Measurements from ENCODE around the gene PTRH1. TPM values are rescaled to one million over a fixed set of nuclear protein-coding genes. Genes with fewer than 3 reads are reported as not detected.
A peak's percentile ranks its signal among the peaks of the same experiment; 100 is the strongest.

Gene PTRH1
- total and polyA plus RNA-seq, 5 experiments from 2014 or later, result 8.8 to 37.7 (median 26.2) TPM

GRCh38 chr9:127716412-127716811 is 949 bp upstream of the PTRH1 start:
- Mint-ChIP-seq H3K9me3 (no peaks in the 10 kb centered on the region), H3K27ac (peak overlapping the region; percentile 95 to 99 (median 98)), H3K4me1 (peaks cover 19 to 52% (median 41%) of the 10 kb centered on the region in 4 donors), H3K27me3 (no peaks in the 10 kb centered on the region), H3K36me3 (no peaks in the 10 kb centered on the region), H3K4me3 (peak overlapping the region; percentile 90 to 100 (median 99))
- POLR2A ChIA-PET, result interaction anchor here (1.1 to 3.3 kb wide), 5 partner anchors 17 to 182 kb away, joined by 4 to 19 read pairs (median 6); partner anchors contain the start of gene TOR2A
- DNase-seq (no peak), ATAC-seq (no peak)

DNA sequence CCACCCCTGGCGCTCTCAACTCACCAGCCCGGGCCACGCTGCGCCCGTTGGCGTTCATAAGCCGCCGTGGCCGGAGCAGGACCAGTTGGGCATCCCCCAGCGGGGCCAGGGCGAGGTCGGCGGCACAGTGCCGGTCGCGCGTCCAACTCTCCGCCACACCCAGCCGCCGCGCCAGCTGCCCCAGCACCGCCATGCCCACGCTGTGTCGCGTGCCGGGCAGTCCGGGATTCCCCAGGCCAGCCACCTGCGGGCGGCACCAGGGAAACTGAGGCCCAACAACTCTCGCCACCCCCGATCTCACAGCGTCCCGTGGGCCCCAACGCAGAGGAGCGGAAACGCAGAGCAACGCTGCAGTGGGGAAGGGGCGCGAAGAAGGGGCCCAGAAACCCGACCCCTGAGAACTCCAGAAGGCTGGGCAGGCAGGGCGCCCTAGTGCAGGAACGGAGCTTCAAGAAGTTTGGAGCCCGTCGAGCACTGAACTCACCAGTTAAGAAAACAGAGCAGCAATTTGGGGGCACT is 453 bp downstream of the PTRH1 start:
- H3K4me3 Mint-ChIP-seq, result peak overlapping the region; percentile 90 to 100 (median 99)
- peaks cover 19 to 53% (median 42%) of the 10 kb centered on the region in 4 donors for H3K4me1 Mint-ChIP-seq
- no peaks in the 10 kb centered on the region for H3K36me3 Mint-ChIP-seq
- no peak for DNase-seq
- H3K27ac Mint-ChIP-seq, result peak overlapping the region; percentile 95 to 99 (median 98)
- H3K9me3 Mint-ChIP-seq, result no peaks in the 10 kb centered on the region
- POLR2A ChIA-PET, result interaction anchor here (0.6 to 3.3 kb wide), 9 partner anchors 8 to 183 kb away, joined by 3 to 19 read pairs (median 4); partner anchors contain the start of genes CDK9, CFAP157 and TOR2A
- peak; percentile 23 to 37 for ATAC-seq
- no peaks in the 10 kb centered on the region for H3K27me3 Mint-ChIP-seq

- Mint-ChIP-seq H3K36me3 (no peaks in the 10 kb centered on the region), H3K27me3 (no peaks in the 10 kb centered on the region), H3K27ac (peak overlapping the region in 9 of 10 donors; percentile 13 to 86 (median 52)), H3K9me3 (no peaks in the 10 kb centered on the region), H3K4me1 (peaks cover 14 to 47% (median 36%) of the 10 kb centered on the region in 4 donors), H3K4me3 (peak overlapping the region; percentile 63 to 90 (median 78))
- ATAC-seq (no peak), DNase-seq (no peak)
- POLR2A ChIA-PET, result interaction anchor here (1.3 to 1.4 kb wide), 2 partner anchors 9 to 202 kb away, joined by 3 to 4 read pairs; no protein-coding TSS in a partner anchor
Measured at GRCh38 chr9:127714020-127714750, 1.3 kb downstream of the PTRH1 start.

- Mint-ChIP-seq H3K4me1 (peaks cover 14 to 45% (median 35%) of the 10 kb centered on the region in 4 donors), H3K27ac (peak overlapping the region in 1 of 10 donors; percentile 33), H3K27me3 (no peaks in the 10 kb centered on the region), H3K36me3 (no peaks in the 10 kb centered on the region), H3K4me3 (peak overlapping the region in 5 of 10 donors; percentile 14 to 59 (median 32)), H3K9me3 (peaks cover 0 to 2% (median 0%) of the 10 kb centered on the region in 9 donors)
- POLR2A ChIA-PET, result interaction anchor here (0.6 to 0.7 kb wide), 2 partner anchors 147 to 984 kb away, joined by 3 to 4 read pairs; no protein-coding TSS in a partner anchor
- no peak for ATAC-seq
- DNase-seq, result no peak
Measured at GRCh38 chr9:127712867-127713266, 2.6 kb downstream of the PTRH1 start.

DNA sequence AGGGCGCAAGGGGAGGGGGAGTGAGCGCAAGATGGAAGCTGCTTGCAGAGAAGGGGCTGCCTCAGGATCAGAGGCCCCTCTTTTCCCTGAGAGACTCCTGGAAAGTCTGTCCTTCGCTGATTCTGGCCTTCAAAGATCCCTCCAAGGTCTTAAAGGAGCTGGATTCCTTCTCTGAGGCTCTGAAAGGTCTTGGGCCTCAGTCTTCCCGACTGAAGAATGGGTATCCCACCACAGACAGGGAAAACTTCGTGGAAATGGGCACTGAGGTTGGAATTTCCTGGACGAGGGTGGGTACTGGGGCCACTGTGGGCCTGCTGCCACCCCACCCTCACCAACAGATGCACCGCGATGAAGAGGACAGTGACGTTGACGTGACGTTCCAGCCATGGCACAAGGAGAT is 3.1 kb downstream of the PTRH1 start:
- no peak for DNase-seq
- H3K27ac Mint-ChIP-seq, result peak overlapping the region in 1 of 10 donors; percentile 33
- POLR2A ChIA-PET, result interaction anchor here (0.9 to 1.0 kb wide), 2 partner anchors 27 to 67 kb away, joined by 3 read pairs; no protein-coding TSS in a partner anchor
- no peaks in the 10 kb centered on the region for H3K36me3 Mint-ChIP-seq
- H3K9me3 Mint-ChIP-seq, result peaks cover 0 to 2% (median 0%) of the 10 kb centered on the region in 9 donors
- H3K4me3 Mint-ChIP-seq, result peak overlapping the region in 5 of 10 donors; percentile 14 to 69 (median 32)
- no peaks in the 10 kb centered on the region for H3K27me3 Mint-ChIP-seq
- peaks cover 17 to 49% (median 40%) of the 10 kb centered on the region in 4 donors for H3K4me1 Mint-ChIP-seq
- no peak for ATAC-seq

GRCh38 chr9:127711831-127712274 is 3.6 kb downstream of the PTRH1 start:
- Mint-ChIP-seq H3K4me1 (peaks cover 18 to 53% (median 41%) of the 10 kb centered on the region in 4 donors), H3K4me3 (peak overlapping the region in 2 of 10 donors; percentile 30 to 69), H3K9me3 (peaks cover 0 to 2% (median 0%) of the 10 kb centered on the region in 9 donors), H3K27me3 (no peaks in the 10 kb centered on the region), H3K27ac (peak overlapping the region in 1 of 10 donors; percentile 47), H3K36me3 (no peaks in the 10 kb centered on the region)
- POLR2A ChIA-PET, result interaction anchor here (0.9 to 1.0 kb wide), 2 partner anchors 26 to 67 kb away, joined by 3 read pairs; no protein-coding TSS in a partner anchor
- ATAC-seq (no peak), DNase-seq (no peak)

DNA sequence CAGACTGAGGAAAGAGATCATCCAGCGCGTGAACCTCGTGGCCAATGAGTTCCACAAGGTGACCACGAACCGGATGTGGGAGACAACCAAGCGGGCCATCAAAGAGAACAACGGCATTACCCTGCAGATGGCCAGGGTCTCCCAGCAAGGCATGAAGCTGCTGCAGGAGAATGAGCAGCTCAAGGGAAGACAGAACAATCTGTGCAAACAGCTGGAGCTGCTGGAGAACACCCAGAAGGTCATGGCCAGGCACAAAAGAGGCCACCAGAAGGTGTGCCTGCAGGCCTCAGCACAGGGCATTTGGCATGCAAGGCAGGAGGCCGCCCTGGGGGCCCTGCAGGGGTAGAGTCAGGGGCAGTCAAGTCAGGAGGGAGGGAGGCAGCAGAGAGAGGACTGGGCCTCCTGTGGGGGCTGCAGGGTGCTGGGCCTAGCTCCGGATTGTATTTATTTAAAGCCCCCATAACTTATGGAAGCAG is 4.2 kb downstream of the PTRH1 start:
- H3K36me3 Mint-ChIP-seq, result no peaks in the 10 kb centered on the region
- H3K27me3 Mint-ChIP-seq, result no peaks in the 10 kb centered on the region
- peaks cover 19 to 51% (median 40%) of the 10 kb centered on the region in 4 donors for H3K4me1 Mint-ChIP-seq
- no peak for DNase-seq
- H3K9me3 Mint-ChIP-seq, result peaks cover 0 to 2% (median 0%) of the 10 kb centered on the region in 9 donors
- peak overlapping the region in 8 of 10 donors; percentile 5 to 85 (median 42) for H3K4me3 Mint-ChIP-seq
- POLR2A ChIA-PET, result no interaction called here
- peak overlapping the region in 8 of 10 donors; percentile 29 to 81 (median 50) for H3K27ac Mint-ChIP-seq
- ATAC-seq, result no peak

- peaks cover 15 to 45% (median 31%) of the 10 kb centered on the region in 4 donors for H3K4me1 Mint-ChIP-seq
- peak overlapping the region in 2 of 10 donors; percentile 29 to 72 for H3K4me3 Mint-ChIP-seq
- no peaks in the 10 kb centered on the region for H3K36me3 Mint-ChIP-seq
- ATAC-seq, result no peak
- DNase-seq, result no peak
- POLR2A ChIA-PET, result interaction anchor here (1.0 to 1.4 kb wide), 2 partner anchors 10 to 14 kb away, joined by 3 to 4 read pairs; no protein-coding TSS in a partner anchor
- H3K9me3 Mint-ChIP-seq, result peaks cover 0 to 2% (median 0%) of the 10 kb centered on the region in 9 donors
- H3K27me3 Mint-ChIP-seq, result no peaks in the 10 kb centered on the region
- peak overlapping the region in 2 of 10 donors; percentile 58 to 66 for H3K27ac Mint-ChIP-seq
Measured at GRCh38 chr9:127710204-127710783, 5.2 kb downstream of the PTRH1 start.

GRCh38 chr9:127708952-127709587 is 6.4 kb downstream of the PTRH1 start:
- ATAC-seq (no peak), DNase-seq (no peak)
- Mint-ChIP-seq H3K27ac (no peak overlapping the region), H3K36me3 (no peaks in the 10 kb centered on the region), H3K4me1 (peaks cover 15 to 37% (median 28%) of the 10 kb centered on the region in 4 donors), H3K27me3 (peaks cover 0 to 1% (median 0%) of the 10 kb centered on the region in 5 donors), H3K4me3 (no peak overlapping the region), H3K9me3 (peaks cover 0 to 2% (median 0%) of the 10 kb centered on the region in 9 donors)
- POLR2A ChIA-PET, result interaction anchor here (1.4 kb wide), 1 partner anchor 11 kb away, joined by 4 read pairs; no protein-coding TSS in a partner anchor

DNA sequence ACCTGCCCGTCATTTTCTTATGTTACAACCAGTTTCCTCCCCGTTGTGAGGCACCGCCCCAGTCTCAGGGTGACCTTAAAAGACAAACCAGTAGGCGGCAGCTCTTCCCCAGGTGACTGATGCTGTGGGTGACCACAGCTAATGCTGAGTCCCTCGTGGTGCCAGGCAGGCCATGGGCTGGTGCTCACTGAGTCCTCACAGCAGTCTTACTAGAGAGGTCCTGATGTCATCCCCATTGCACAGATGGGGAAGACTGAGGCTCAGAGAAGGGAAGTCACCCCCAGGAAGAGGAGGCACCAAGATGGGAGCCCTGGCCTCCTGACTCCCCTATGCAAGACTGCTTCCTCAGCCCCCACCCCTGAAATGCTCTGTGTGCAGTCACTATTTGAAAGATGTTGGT is 7.7 kb downstream of the PTRH1 start:
- Mint-ChIP-seq H3K27me3 (peaks cover 0 to 1% (median 0%) of the 10 kb centered on the region in 5 donors), H3K9me3 (peaks cover 0 to 2% (median 0%) of the 10 kb centered on the region in 9 donors), H3K27ac (peak overlapping the region in 3 of 10 donors; percentile 27 to 87 (median 59)), H3K4me1 (peaks cover 15 to 32% (median 28%) of the 10 kb centered on the region in 4 donors), H3K36me3 (no peaks in the 10 kb centered on the region), H3K4me3 (peak overlapping the region in 1 of 10 donors; percentile 15)
- POLR2A ChIA-PET, result no interaction called here
- peak in 2 of 10 donors; percentile 9 to 27 for DNase-seq
- peak; percentile 72 to 73 for ATAC-seq

GRCh38 chr9:127706836-127707241 is 8.6 kb downstream of the PTRH1 start, which contains the start of gene CFAP157:
TSS of gene CFAP157 (plus strand) at chr9:127706988. CDS start at chr9:127707032, 44 bp downstream.
- H3K9me3 Mint-ChIP-seq, result peaks cover 0 to 2% (median 0%) of the 10 kb centered on the region in 9 donors
- peaks cover 0 to 1% (median 0%) of the 10 kb centered on the region in 5 donors for H3K27me3 Mint-ChIP-seq
- ATAC-seq (no peak), DNase-seq (no peak)
- POLR2A ChIA-PET, result interaction anchor here (1.0 kb wide), 1 partner anchor 9 kb away, joined by 3 read pairs; the partner anchor contains the start of gene PTRH1
- H3K4me1 Mint-ChIP-seq, result peaks cover 15 to 27% (median 25%) of the 10 kb centered on the region in 4 donors
- peak within 1 kb of the TSS in 6 of 10 donors; percentile 27 to 87 (median 64) for H3K27ac Mint-ChIP-seq
- H3K4me3 Mint-ChIP-seq, result peak within 1 kb of the TSS in 2 of 10 donors; percentile 15 to 39
- no peaks in the 10 kb centered on the region for H3K36me3 Mint-ChIP-seq
